Stimulated activated CD4-positive, alpha-beta T cell treated with anti-CD3 and anti-CD28 coated beads, TNF-alpha, amount 100 ng/mL, for 24 hours (primary cell): ENCODE data around the gene NRIP3.
"Not testable (repeated sequence)": the region's sequence is repeated elsewhere in the genome, so short reads cannot be mapped to it uniquely, and the experiment has no call there.

ENCODE experiments used
- DNase-seq, 3 experiments: peaks; one replicate each; pipeline ENCODE4 v3.0.0-alpha.2; 2020; ENCODE audit warnings: low read depth in 3 of 3

NRIP3 gene

GRCh38 chr11:8971924-8972316, 31.9 kb downstream of the NRIP3 start:
- no peak for DNase-seq

GRCh38 chr11:8971196-8971923, 32.4 kb downstream of the NRIP3 start:
- DNase-seq, result no peak

GRCh38 chr11:8967184-8967583, 36.6 kb downstream of the NRIP3 start:
- DNase-seq, result no peak

GRCh38 chr11:8964324-8965320, 39.2 kb downstream of the NRIP3 start, which contains the start of gene TMEM9B:
TSS of gene TMEM9B (minus strand) at chr11:8964442. CDS start at chr11:8964313, 129 bp downstream.
- peak; percentile 64 to 85 (median 66) for DNase-seq

GRCh38 chr11:8963569-8964323, 40.1 kb downstream of the NRIP3 start:
- DNase-seq, result peak; percentile 48 to 79 (median 52)

GRCh38 chr11:8962841-8963240, 41.0 kb downstream of the NRIP3 start:
- DNase-seq, result no peak

GRCh38 chr11:8961401-8961800, 42.4 kb downstream of the NRIP3 start:
- no peak for DNase-seq

GRCh38 chr11:8959546-8960166, 44.1 kb downstream of the NRIP3 start:
- DNase-seq, result peak in 1 of 3 experiments; percentile 10

GRCh38 chr11:8956860-8957259, 46.9 kb downstream of the NRIP3 start:
- DNase-seq, result no peak

- DNase-seq, result no peak
Observed at GRCh38 chr11:8948886-8949285, 54.9 kb downstream of the NRIP3 start.

GRCh38 chr11:8947230-8947943, 56.4 kb downstream of the NRIP3 start:
- DNase-seq, result no peak

- no peak for DNase-seq
Observed at GRCh38 chr11:8942518-8943066, 61.2 kb downstream of the NRIP3 start, which contains the start of gene ASCL3. TSS of gene ASCL3 (minus strand) at chr11:8943016. CDS start at chr11:8938161, 4,855 bp downstream.

- DNase-seq, result no peak
Observed at GRCh38 chr11:8941341-8942103, 62.3 kb downstream of the NRIP3 start.

GRCh38 chr11:8937659-8938058, 66.1 kb downstream of the NRIP3 start:
- no peak for DNase-seq

- DNase-seq, result no peak
Observed at GRCh38 chr11:8937159-8937558, 66.6 kb downstream of the NRIP3 start.

- not testable (repeated sequence) for DNase-seq
Observed at GRCh38 chr11:8935789-8936188, 68.0 kb downstream of the NRIP3 start.

GRCh38 chr11:8934742-8935488, 68.9 kb downstream of the NRIP3 start:
- no peak for DNase-seq

- no peak for DNase-seq
Observed at GRCh38 chr11:8933931-8934330, 69.9 kb downstream of the NRIP3 start.
